Mononuclear cell (primary cell): ENCODE data around the gene ZKSCAN3. TPM values are rescaled to one million over a fixed set of nuclear protein-coding genes. Genes with fewer than 3 reads are reported as not detected.

Source experiments
- H3K27me3 ChIP-seq: 2 replicates; pipeline ENCODE4 v1.6.0; 2011; ENCODE audit warnings: low read length, control low read depth; ENCODE audit not compliant: insufficient read depth
- H3K4me1 ChIP-seq: 2 replicates; pipeline ENCODE4 v1.5.1; 2011; ENCODE audit warnings: mild to moderate bottlenecking, low read length, control low read depth; ENCODE audit not compliant: insufficient read depth
- H3K4me3 ChIP-seq: 2 replicates; pipeline ENCODE4 v1.5.1; 2011; ENCODE audit warnings: mild to moderate bottlenecking, low read length, moderate library complexity
- H3K9me3 ChIP-seq: 2 replicates; pipeline ENCODE4 v1.5.1; 2011; ENCODE audit warnings: low read depth, mild to moderate bottlenecking, control low read depth, low read length
- total RNA-seq: library from RNA; depleted of rRNA; stranded (reverse); fragments of >200 nt; gene quantifications from one replicate; pipeline ENCODE4 v1.2.3, GENCODE V29; 2012

Gene ZKSCAN3
- total RNA-seq, 1 donor, result 0.52 TPM

DNA sequence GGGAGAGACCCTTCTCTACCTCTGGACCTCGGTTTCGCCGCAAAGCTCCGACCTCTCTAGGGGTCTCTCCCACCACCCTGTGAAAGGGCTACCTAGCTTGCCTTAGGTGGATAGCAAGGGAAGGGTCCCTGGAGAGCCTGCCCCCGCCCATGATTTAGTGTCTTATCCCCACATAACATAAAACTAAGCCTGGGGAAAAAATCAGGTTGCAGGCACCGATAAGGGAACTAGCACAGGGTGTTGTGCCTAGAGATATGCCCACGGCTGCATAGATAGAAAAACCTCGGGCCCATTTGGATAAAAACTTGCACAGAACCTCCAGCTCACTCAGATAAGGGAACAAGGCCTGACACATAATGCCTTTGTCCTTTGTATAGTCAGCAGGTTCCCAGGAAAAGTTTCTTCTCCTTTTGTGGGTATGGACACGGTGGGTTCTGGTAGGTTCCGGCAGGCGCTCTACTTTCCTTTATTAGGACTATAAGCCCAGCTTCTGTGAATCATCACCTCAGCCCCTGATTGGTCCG is 14.6 kb upstream of the ZKSCAN3 start:
- Histone ChIP-seq H3K9me3 (peaks cover 2% of the 10 kb centered on the region), H3K4me1 (peaks cover 19% of the 10 kb centered on the region), H3K4me3 (peak overlapping the region; percentile 91), H3K27me3 (no peaks in the 10 kb centered on the region)

DNA sequence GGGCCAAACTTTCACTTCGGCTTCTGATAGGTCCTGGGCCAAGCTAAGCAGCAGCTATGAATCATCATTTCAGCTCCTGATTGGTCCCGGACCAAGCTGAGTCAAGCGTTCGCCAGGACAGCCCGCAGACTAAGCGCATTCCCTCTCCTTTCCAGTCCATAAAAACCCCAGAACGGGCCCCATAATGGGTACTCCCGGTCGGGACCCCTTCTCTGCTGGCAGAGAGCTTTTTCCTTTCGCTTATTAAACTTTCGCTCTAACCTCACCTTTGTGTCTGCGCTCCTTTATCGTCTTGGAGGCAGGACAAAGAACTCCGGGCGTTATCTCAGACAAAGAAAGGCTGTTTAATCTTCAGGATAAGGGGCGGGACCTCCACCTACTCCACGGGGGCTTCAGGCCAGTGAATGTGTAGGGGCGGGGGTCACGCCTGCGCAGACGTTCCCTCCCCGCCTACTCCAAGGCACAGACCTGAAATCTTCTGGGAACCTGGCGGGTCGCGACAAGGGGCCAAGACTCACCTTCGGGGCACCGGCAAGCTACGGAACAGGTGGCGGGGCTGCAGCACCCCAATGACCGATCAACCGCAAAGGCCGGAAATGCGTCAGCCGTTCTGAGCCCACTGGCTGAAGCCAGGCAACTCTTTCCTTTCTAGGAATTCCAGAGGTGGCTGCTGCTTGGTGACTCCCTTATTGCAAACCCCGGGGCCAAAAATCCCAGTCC is 14.0 kb upstream of the ZKSCAN3 start, which contains the start of gene ZSCAN31:
ZSCAN31 (minus strand) TSS at position 585 of the 720 bp plus-strand sequence. CDS start 6,465 bp downstream, outside the sequence.
- H3K27me3 ChIP-seq, result no peaks in the 10 kb centered on the region
- H3K9me3 ChIP-seq, result peaks cover 8% of the 10 kb centered on the region
- peaks cover 19% of the 10 kb centered on the region for H3K4me1 ChIP-seq
- H3K4me3 ChIP-seq, result peak within 1 kb of the TSS; percentile 91

DNA sequence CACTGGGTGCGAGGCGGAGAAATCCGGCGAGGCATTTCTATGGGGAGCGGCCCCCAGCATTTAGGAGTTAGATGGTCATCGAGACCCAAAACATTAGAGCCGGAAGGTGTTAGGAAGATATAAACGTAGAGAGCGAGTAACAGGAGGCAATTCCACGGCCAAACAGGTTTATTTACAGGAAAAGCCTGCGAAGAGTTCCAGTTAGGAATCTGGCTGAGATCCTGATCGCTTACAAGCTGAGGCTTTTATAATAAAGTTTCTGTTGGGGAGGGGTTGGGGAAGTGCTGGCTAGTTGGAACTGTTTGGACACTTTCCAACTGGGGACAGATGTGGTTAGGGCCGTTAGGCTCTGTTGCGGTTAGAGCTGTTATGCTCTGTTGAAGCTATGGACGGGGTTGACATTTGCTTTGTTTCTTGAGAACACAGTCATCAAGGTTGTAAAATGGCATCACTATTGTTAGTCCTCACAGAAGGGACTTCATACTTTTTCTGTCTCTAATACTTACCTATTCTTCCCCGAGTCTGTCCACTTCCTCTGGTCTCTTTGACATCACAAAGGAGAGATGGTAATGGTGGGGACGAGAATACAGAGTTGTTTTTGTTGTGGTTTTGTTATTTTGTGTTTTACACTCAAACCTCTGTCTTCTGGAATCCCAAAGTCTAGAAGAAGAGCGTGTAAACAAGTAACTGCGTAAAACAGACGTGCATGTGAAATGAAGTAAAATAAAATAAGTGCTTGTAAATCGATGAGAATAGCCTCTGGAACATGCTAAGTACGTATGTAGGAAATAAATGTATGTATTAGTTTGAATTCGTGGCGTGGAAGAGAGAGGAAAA is 13.2 kb upstream of the ZKSCAN3 start:
- Histone ChIP-seq H3K9me3 (peaks cover 9% of the 10 kb centered on the region), H3K4me3 (peak overlapping the region; percentile 91), H3K27me3 (no peaks in the 10 kb centered on the region), H3K4me1 (peaks cover 19% of the 10 kb centered on the region)

DNA sequence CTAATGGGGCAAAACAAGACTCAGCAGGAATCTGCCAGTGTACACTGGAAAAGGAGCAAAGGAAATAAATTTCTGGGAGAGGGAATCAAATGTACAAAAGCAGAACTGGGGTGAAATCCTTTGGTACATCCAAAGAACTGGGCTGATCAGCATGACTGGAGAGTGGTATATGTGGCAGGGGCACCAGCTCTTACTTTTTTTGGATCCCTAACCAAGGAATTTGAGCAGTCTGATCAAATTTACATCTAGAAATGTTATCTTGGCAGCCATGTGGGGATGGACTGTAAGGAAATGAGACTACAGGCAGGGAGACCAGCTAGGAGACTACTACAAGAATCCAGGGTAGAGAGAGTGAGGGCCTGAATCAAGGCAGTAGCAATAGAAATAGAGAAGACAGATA is 12.6 kb upstream of the ZKSCAN3 start:
- peaks cover 9% of the 10 kb centered on the region for H3K9me3 ChIP-seq
- H3K4me1 ChIP-seq, result peaks cover 19% of the 10 kb centered on the region
- H3K4me3 ChIP-seq, result no peak overlapping the region
- no peaks in the 10 kb centered on the region for H3K27me3 ChIP-seq

- no peak overlapping the region for H3K4me3 ChIP-seq
- H3K4me1 ChIP-seq, result peaks cover 14% of the 10 kb centered on the region
- H3K9me3 ChIP-seq, result peaks cover 9% of the 10 kb centered on the region
- peaks cover 4% of the 10 kb centered on the region for H3K27me3 ChIP-seq
Measured at GRCh38 chr6:28340310-28341095, 9.2 kb upstream of the ZKSCAN3 start.

GRCh38 chr6:28343898-28344677 is 5.7 kb upstream of the ZKSCAN3 start:
- Histone ChIP-seq H3K4me3 (no peak overlapping the region), H3K9me3 (peaks cover 9% of the 10 kb centered on the region), H3K4me1 (no peaks in the 10 kb centered on the region), H3K27me3 (peaks cover 10% of the 10 kb centered on the region)

- peaks cover 10% of the 10 kb centered on the region for H3K27me3 ChIP-seq
- H3K4me1 ChIP-seq, result peaks cover under 1% of the 10 kb centered on the region
- H3K4me3 ChIP-seq, result no peak overlapping the region
- H3K9me3 ChIP-seq, result peaks cover 6% of the 10 kb centered on the region
Measured at GRCh38 chr6:28345201-28345600, 4.5 kb upstream of the ZKSCAN3 start.

DNA sequence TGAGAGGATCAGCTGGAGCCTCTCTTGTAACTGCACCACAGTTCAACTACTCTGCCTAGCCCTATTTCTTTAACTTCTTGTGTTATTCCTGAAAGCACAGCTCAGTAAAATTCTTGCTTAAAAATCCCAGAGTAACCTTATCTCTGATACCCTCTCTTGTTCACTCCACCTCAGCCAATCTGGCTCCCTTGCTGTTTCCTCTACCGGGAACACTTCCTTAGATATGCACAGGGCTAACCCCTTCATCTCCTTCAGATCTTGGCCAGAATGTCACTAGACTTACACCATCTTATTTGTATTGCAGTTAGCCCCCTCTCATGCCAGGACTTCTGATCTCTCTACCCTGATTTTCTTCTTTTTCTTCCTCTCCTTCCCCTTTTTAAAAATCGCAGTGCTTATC is 2.6 kb upstream of the ZKSCAN3 start:
- Histone ChIP-seq H3K27me3 (peaks cover 10% of the 10 kb centered on the region), H3K4me3 (no peak overlapping the region), H3K4me1 (peaks cover 13% of the 10 kb centered on the region), H3K9me3 (no peaks in the 10 kb centered on the region)

- H3K4me1 ChIP-seq, result peaks cover 13% of the 10 kb centered on the region
- no peaks in the 10 kb centered on the region for H3K9me3 ChIP-seq
- peak overlapping the region; percentile 73 for H3K4me3 ChIP-seq
- peaks cover 10% of the 10 kb centered on the region for H3K27me3 ChIP-seq
Measured at GRCh38 chr6:28349344-28349891, 329 bp upstream of the ZKSCAN3 start.

DNA sequence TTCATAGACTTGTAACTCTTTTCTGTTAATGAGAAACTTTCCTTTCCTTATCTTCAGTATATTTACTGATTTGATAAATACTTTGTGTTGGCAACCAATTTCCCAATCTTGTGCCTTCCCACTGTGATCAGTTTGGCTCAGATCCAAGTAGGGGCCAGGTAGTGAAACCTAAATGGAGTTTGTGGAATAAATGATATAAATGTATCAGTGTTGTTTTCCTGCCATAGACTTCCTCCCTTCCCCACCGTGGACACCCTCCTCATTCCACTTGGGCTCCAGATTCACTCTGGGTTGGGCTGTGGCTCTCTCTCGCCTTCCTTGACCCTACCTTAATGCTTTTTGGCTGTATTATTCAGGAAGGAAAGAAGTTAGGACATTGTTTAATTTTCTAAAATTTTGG is 1.3 kb downstream of the ZKSCAN3 start:
- Histone ChIP-seq H3K4me1 (peaks cover 23% of the 10 kb centered on the region), H3K4me3 (no peak overlapping the region)

DNA sequence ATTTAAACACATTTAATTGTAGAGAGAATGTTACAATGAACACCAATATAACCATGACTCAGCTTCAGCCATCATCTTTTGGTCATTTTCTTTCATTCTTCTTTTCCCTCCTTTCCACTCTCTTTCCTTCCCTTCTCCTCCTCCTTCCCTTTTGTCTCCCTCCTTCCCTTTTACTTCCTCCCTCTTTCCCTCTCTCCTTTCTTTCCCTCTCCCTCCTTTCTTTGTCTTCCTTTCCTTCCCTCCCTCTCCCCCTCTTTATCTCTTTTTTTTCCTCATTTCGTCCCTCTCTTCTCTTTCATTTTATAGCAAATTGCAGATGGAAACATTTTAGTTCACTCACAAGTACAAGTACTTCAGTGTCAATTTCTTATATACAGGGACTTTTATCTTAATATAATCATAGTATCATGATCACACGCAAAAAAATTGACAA is 1.8 kb downstream of the ZKSCAN3 start:
- Histone ChIP-seq H3K4me1 (peaks cover 27% of the 10 kb centered on the region), H3K27me3 (no peaks in the 10 kb centered on the region), H3K4me3 (no peak overlapping the region), H3K9me3 (no peaks in the 10 kb centered on the region)

More for the DNA sequence above, 1.3 kb downstream of the ZKSCAN3 start:
- peaks cover 2% of the 10 kb centered on the region for H3K27me3 ChIP-seq
- no peaks in the 10 kb centered on the region for H3K9me3 ChIP-seq

DNA sequence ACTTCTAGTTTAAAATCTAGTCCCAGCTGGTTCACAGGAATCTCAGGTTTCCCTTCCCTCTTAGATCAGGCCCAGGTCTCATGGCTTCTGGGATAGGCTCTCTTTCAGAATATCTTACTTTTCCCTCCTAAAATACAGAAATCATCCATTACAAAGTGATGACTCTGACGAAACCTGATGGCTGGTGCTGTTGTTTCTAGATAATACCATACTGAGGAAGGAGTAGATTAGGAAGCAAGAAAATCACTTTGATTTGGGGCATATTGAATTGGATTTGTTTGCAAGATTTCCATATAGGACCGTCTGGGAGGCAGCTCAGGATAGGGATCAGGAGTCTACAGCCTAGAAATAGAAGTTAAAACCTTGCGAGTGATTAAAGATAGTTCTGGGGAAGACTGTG is 3.6 kb downstream of the ZKSCAN3 start:
- no peak overlapping the region for H3K4me3 ChIP-seq

DNA sequence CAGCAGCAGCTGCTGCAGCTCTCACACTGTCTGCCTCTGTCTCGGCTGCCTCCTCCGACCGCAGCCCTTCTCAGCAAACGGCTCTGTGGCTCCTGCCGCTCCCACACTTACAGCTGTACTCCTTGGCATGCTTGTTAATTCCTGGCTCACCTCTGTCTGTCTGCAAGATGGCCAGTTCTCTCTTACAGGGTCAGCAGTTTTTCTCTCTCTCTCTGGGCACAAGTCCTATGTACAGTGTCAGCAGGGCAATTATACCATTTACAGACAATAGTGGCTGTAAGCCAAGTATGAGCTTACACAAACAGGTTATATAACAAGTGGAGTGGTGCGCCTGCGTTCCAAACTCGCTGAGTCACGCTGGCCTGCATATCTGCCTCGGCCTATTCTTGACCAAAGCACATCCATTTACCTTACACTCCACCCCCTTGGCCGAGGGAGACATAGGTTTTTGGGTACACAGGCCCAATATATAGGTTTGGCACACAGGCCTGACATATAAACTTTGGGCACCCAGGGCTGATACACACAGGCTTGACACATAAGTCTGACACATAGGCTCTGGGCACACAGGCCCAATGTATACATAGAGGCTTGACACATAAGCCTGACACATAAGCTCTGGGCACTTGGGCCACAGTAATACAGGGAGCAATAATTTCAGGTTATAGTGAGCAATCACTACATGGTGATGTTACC is 4.4 kb downstream of the ZKSCAN3 start:
- Histone ChIP-seq H3K4me3 (no peak overlapping the region), H3K27me3 (no peaks in the 10 kb centered on the region), H3K4me1 (peaks cover 35% of the 10 kb centered on the region), H3K9me3 (no peaks in the 10 kb centered on the region)

More for the DNA sequence above, 3.6 kb downstream of the ZKSCAN3 start:
- H3K4me1 ChIP-seq, result peaks cover 35% of the 10 kb centered on the region
- no peaks in the 10 kb centered on the region for H3K27me3 ChIP-seq
- no peaks in the 10 kb centered on the region for H3K9me3 ChIP-seq
